Endometrium (tissue), 2 donors: ENCODE measurements around the gene CES2.
"Not testable (repeated sequence)": the region's sequence is repeated elsewhere in the genome, so short reads cannot be mapped to it uniquely, and the experiment has no call there.

Source experiments
- FAIRE-seq: peaks from 2 replicates; lab custom pipeline; 2012; peaks lifted over from hg19 to GRCh38; lab: Jason Lieb, UNC
- donor health status: control.
- donor health status: control.

The CES2 gene

DNA sequence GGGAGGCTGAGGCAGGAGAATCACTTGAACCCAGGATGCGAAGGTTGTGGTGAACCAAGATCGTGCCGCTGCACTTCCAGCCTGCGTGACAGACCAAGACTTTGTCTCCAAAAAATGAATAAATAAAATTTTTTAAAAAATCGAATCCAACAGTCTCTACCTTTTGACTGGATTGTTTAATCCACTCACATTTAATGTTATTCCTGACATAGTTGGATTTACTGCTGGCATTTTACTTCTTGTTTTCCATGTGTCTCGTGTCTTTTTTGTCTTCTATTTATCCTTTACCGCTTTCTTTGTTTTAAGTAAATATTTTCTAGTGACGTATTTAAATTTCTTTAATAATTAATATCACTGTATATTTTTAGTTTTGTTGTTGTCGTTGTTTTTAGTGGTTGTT lies 47.7 kb downstream of the CES2 start:
- no peak for FAIRE-seq

GRCh38 chr16:66984892-66985311 lies 49.6 kb downstream of the CES2 start:
- FAIRE-seq = no peak

GRCh38 chr16:66986559-66986958 lies 51.2 kb downstream of the CES2 start:
- no peak for FAIRE-seq

GRCh38 chr16:66988197-66988788 lies 53.0 kb downstream of the CES2 start, which contains the start of gene CES4A:
Gene CES4A, plus strand, starts transcription at chr16:66988589. Its CDS starts 184 bp downstream, at chr16:66988773.
- FAIRE-seq = no peak

- FAIRE-seq = no peak
Observed at GRCh38 chr16:66991545-66992077, 56.3 kb downstream of the CES2 start.

GRCh38 chr16:66993558-66993957 lies 58.2 kb downstream of the CES2 start:
- FAIRE-seq = not testable (repeated sequence)
